ENCODE results near the gene GNPDA2.
"Not testable (repeated sequence)": the region's sequence is repeated elsewhere in the genome, so short reads cannot be mapped to it uniquely, and the experiment has no call there.

GNPDA2 gene

DNA sequence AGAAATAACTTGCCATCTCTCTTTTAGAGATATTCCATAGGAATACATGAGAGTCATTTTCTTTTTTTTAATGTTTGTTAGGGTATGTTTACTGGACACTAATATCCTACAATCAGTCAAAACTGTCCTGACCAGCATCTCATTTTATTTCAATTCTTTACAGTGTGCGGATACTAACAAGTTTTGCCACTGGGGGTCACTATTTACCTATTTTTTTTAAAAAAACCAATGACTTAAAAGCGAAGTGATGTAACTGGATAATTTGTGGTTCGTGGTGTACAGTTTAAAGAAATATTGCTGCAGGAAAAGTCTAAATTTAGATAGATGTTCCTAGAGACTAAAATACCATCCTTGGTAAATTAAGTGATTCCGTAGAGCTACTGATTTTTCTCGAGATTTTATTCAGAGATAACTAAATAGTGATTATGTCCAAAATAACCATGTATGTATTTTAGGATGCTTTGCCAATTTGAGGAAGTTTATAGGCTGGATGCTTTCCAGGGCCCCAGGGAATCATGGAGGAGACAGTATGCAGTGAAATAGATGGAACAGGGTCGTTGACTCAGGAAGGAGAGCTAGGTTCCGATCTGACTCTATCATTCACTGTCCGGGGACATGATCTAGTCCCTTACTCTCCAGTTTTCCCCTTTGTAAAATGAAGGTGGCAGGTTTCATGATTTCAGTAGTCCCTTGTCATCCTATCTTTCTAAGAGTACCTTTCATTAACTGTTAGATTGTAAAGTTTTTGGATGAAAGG is 34.0 kb upstream of the GNPDA2 start:
- in situ Hi-C loops (cut with HindIII; ENCODE audit: low sequenced_read_pairs), result no loop called here
- DNase-seq (ENCODE audit: low read depth, low spot score), result peak; percentile 64
- H3K4me3 ChIP-seq (ENCODE audit: low read depth, low read length), result no peak overlapping the region
- TF ChIP-seq, protein P1, sequence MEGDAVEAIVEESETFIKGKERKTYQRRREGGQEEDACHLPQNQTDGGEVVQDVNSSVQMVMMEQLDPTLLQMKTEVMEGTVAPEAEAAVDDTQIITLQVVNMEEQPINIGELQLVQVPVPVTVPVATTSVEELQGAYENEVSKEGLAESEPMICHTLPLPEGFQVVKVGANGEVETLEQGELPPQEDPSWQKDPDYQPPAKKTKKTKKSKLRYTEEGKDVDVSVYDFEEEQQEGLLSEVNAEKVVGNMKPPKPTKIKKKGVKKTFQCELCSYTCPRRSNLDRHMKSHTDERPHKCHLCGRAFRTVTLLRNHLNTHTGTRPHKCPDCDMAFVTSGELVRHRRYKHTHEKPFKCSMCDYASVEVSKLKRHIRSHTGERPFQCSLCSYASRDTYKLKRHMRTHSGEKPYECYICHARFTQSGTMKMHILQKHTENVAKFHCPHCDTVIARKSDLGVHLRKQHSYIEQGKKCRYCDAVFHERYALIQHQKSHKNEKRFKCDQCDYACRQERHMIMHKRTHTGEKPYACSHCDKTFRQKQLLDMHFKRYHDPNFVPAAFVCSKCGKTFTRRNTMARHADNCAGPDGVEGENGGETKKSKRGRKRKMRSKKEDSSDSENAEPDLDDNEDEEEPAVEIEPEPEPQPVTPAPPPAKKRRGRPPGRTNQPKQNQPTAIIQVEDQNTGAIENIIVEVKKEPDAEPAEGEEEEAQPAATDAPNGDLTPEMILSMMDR (IDR thresholded peaks at IDR 0.05; ENCODE audit: low read depth, low read length), result peak; percentile 49

DNA sequence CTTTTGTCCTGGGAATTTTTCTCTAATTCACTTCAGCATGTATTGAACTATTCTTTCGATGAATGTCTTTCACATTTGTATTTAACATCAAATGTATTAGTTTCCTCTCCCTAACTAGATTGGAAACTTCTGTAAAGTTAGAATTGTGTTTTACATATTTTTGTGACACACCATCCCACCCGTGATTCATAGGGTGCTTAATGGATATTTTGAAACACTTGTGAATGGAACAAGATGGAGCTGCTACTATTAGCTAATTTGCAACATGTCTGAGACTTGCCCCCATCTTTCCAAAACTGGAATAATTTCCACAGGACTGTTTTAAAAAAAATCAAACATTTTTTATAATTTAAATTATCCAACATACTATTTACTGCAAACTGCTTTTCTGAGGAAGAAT is 30.2 kb upstream of the GNPDA2 start:
- no peak overlapping the region for H3K4me3 ChIP-seq (ENCODE audit: low read depth, low read length)
- no peak for DNase-seq (ENCODE audit: low read depth, low spot score)
- in situ Hi-C loops (cut with HindIII; ENCODE audit: low sequenced_read_pairs), result no loop called here
- TF ChIP-seq, protein P1 (IDR thresholded peaks at IDR 0.05; ENCODE audit: low read depth, low read length), result no peak

DNA sequence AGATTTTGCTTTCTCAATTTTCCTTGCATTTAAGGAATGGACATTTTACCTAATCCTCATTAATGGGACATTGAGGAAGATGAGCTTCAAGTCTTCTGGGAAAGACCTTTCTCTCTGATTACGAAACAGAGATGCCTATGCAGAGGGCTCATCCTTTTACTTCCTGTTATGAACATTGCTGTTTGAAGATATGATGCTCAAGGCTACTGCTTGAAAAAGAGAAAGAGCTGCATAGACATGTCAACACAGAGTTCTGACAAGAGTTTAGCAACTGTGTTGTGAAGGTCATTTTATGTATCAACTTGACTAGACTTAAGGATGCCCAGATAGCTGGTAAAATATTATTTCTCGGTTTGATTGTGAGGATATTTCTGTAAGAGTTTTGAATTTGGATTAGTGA is 13.8 kb upstream of the GNPDA2 start:
- H3K4me3 ChIP-seq (ENCODE audit: low read depth, low read length), result no peak overlapping the region
- no peak for DNase-seq (ENCODE audit: low read depth, low spot score)
- TF ChIP-seq, protein P1 (IDR thresholded peaks at IDR 0.05; ENCODE audit: low read depth, low read length), result no peak
- in situ Hi-C loops (cut with HindIII; ENCODE audit: low sequenced_read_pairs), result no loop called here

DNA sequence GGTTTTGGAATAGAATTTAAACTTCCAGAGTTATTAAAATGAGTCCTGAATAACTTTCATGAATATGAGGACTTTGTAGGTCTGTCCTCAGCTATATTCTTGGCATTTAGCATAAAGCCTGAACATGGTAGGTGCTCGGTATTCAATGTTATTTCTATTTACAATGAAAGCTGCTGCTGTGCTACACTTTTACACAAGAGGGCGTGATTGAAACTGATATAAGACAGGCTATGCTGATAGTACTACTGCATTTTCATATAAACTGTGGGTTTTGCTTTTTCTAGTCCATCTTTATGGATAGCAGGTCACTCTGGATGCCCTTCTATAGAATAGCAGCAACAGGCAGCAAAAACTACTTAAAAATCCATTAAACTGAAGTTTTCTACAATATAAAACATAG is 12.3 kb upstream of the GNPDA2 start:
- DNase-seq (ENCODE audit: low read depth, low spot score), result peak; percentile 33
- H3K4me3 ChIP-seq (ENCODE audit: low read depth, low read length), result no peak overlapping the region
- in situ Hi-C loops (cut with HindIII; ENCODE audit: low sequenced_read_pairs), result no loop called here
- TF ChIP-seq, protein P1 (IDR thresholded peaks at IDR 0.05; ENCODE audit: low read depth, low read length), result peak; percentile 63

DNA sequence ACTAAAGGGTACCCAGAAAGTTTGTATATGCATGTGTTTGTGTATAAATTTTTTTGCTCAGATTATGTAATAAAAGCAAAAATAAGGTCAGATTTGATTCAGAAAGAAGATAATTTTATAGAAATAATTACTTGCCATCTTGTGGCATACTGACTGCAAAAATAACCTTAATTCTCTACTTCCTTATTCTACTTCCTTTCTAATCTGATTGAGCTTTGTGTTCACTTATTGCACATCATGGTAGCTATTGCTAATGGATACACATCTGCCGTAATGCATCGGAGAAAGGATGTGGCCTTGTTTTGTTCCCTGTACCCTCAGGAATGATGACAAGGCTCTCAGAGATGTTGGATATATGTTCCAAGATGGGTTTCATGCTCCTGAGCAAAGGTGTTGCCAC is 10.5 kb upstream of the GNPDA2 start:
- in situ Hi-C loops (cut with HindIII; ENCODE audit: low sequenced_read_pairs), result no loop called here
- H3K4me3 ChIP-seq (ENCODE audit: low read depth, low read length), result no peak overlapping the region
- DNase-seq (ENCODE audit: low read depth, low spot score), result no peak
- TF ChIP-seq, protein P1 (IDR thresholded peaks at IDR 0.05; ENCODE audit: low read depth, low read length), result no peak

DNA sequence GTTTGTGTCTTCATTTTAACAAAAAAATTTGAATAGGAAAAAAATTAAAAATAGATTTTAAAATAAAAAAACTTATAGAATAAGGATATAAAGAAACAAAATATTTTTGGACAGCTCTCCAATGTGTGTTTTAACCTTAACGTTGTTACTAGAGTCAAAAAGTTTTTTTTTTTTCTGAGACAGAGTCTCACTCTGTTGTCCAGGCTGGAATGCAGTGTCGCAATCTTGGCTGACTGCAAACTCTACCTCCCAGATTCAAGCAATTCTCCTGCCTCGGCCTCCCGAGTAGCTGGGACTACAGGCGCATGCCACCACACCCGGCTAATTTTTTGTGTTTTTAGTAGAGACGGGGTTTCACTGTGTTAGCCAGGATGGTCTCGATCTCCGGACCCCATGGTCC is 2.3 kb upstream of the GNPDA2 start:
- H3K4me3 ChIP-seq (ENCODE audit: low read depth, low read length); in situ Hi-C loops (cut with HindIII; ENCODE audit: low sequenced_read_pairs); DNase-seq (ENCODE audit: low read depth, low spot score): not testable (repeated sequence)

DNA sequence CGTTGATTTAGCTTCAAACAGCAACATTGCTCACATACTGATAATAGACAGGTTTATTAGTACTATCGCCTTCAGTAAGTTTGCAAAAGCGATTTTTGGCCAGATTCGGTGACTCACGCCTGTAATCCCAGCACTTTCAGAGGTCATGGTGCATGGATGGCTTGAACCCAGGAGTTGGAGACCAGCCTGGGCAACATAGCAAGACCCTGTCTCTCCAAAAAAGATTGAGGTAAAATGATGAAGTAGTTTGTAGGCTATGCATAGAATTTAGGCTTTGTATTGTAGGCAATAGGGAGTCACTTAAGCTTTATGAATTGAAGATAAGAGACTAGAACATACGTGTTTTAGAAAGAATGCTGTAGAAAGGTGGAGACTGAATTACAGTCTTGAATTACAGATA is 1.1 kb upstream of the GNPDA2 start:
- TF ChIP-seq, protein P1 (IDR thresholded peaks at IDR 0.05; ENCODE audit: low read depth, low read length), result no peak
- no peak for DNase-seq (ENCODE audit: low read depth, low spot score)
- no peak overlapping the region for H3K4me3 ChIP-seq (ENCODE audit: low read depth, low read length)
- in situ Hi-C loops (cut with HindIII; ENCODE audit: low sequenced_read_pairs), result no loop called here
